ENCODE results near the gene PTCHD4.
"Not testable (repeated sequence)": the region's sequence is repeated elsewhere in the genome, so short reads cannot be mapped to it uniquely, and the experiment has no call there.

The PTCHD4 gene

DNA sequence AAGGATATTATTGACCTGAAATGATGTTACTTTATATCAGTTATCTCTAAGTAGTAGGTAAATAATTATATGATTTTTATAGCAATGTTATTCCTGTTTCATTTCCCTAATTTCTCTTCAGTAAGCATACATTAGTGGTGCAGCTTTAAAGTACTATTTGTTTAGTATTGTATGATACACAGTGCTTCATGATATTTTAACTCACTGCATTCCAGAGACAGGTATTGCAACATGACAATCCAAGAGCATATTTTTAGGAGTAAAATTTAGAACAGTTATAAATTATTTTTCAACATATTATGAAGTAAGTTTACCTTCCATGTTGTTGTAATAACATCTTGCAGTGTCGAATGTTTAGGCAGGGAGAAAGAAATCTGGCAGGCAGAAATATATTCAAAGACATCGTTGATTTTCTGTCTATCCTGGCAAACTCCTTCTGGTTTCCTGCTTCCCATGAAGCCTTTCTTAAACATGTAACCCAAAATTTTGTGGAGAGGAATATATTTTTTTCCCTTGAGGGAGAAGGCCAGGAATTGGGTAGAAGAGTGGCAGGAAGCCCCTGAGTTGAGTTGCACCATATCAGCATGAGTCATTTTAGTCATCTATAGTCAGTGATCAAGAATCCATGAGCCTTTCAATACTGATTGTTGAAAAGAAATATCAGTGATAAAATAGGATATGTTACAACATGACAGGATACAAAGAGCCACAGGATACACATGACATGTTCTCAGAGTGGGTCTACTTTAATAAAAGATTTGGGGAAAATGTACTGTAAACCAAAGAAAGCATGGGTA is 29.0 kb upstream of the PTCHD4 start:
- DNase-seq (ENCODE audit: low spot score) = no peak
- TF ChIP-seq, protein P1, sequence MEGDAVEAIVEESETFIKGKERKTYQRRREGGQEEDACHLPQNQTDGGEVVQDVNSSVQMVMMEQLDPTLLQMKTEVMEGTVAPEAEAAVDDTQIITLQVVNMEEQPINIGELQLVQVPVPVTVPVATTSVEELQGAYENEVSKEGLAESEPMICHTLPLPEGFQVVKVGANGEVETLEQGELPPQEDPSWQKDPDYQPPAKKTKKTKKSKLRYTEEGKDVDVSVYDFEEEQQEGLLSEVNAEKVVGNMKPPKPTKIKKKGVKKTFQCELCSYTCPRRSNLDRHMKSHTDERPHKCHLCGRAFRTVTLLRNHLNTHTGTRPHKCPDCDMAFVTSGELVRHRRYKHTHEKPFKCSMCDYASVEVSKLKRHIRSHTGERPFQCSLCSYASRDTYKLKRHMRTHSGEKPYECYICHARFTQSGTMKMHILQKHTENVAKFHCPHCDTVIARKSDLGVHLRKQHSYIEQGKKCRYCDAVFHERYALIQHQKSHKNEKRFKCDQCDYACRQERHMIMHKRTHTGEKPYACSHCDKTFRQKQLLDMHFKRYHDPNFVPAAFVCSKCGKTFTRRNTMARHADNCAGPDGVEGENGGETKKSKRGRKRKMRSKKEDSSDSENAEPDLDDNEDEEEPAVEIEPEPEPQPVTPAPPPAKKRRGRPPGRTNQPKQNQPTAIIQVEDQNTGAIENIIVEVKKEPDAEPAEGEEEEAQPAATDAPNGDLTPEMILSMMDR (IDR thresholded peaks at IDR 0.05; ENCODE audit: borderline replicate concordance, control extremely low read depth, extremely low read depth, insufficient read depth, missing control alignments) = no peak
- in situ Hi-C loops (cut with MboI; ENCODE audit: low sequenced_read_pairs, unreplicated experiment) = no loop called here

DNA sequence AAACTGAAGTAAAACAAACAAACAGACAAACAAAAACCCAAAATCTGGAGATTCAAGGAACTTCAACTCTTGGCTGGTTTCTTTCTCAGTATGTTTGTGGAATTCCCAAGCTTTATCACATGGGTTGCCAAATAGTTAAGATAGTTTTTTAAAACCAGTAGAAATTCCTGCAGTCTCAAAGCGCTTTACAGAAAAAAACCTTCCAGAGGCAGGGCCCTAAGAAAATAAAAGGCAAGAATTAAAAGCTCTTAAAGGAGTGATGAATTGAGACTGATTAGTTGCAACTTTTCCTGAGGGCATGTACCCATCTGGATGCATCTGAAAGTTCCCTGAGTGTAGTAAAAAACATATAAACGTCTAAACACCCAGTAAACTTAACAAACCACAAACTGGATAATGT is 25.9 kb upstream of the PTCHD4 start:
- in situ Hi-C loops (cut with MboI; ENCODE audit: low sequenced_read_pairs, unreplicated experiment) = no loop called here
- TF ChIP-seq, protein P1 (IDR thresholded peaks at IDR 0.05; ENCODE audit: borderline replicate concordance, control extremely low read depth, extremely low read depth, insufficient read depth, missing control alignments) = no peak
- no peak for DNase-seq (ENCODE audit: low spot score)

DNA sequence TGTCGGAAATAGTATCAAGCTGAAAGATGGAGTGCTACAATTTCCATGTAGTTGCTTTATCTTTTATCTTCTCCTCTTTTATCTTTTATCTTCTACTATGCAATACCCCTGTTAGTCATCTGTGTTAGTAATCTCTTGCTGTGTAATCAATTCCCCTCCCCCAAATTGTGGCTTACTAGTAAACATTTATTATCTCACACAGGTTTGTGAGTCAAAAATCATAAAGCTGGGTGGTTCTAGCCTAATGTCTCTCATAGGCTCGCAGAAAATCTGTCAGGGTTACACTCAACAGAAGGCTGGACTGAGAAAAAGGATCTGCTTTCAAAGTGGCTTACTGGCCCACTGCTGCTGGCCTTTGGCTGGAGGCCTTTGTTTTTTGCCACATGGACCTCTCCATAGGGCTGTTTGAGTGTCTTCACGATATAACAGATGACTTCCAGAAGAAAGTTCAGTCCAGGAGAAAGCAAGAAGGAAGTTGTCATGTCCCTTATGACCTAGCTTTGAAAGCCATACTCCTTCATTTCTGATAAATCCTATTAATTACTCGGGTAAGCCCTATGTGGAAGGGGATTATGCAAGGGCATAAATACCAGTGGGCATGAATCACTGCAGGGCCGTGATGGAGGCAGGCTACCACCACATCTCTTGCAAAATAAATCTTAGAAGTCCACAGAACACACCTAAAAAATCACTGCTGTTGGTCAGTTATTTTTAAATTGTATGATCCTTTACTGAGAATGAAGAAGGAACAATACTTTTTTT is 24.5 kb upstream of the PTCHD4 start:
- in situ Hi-C loops (cut with MboI; ENCODE audit: low sequenced_read_pairs, unreplicated experiment) = no loop called here
- TF ChIP-seq, protein P1 (IDR thresholded peaks at IDR 0.05; ENCODE audit: borderline replicate concordance, control extremely low read depth, extremely low read depth, insufficient read depth, missing control alignments) = no peak
- DNase-seq (ENCODE audit: low spot score) = no peak

DNA sequence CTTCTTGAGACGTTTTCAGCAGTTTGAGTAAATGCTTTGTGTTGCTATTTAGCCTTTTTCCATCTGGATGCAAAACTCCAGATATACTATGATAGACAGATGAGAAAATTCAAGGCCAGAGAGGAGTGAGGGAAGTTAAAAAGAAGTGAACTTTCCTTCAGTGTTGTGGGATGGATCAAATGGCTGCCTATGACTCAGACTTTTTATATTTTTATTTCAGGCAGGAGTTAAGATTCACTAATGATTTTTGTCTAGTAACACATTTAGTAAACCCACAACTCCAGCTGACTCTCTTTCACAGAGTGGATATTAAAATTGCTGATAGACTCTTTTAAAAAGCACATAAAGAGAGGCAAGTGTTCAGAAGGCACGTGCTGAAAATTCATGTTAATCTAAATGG is 23.2 kb upstream of the PTCHD4 start:
- no peak for DNase-seq (ENCODE audit: low spot score)
- TF ChIP-seq, protein P1 (IDR thresholded peaks at IDR 0.05; ENCODE audit: borderline replicate concordance, control extremely low read depth, extremely low read depth, insufficient read depth, missing control alignments) = no peak
- in situ Hi-C loops (cut with MboI; ENCODE audit: low sequenced_read_pairs, unreplicated experiment) = no loop called here

DNA sequence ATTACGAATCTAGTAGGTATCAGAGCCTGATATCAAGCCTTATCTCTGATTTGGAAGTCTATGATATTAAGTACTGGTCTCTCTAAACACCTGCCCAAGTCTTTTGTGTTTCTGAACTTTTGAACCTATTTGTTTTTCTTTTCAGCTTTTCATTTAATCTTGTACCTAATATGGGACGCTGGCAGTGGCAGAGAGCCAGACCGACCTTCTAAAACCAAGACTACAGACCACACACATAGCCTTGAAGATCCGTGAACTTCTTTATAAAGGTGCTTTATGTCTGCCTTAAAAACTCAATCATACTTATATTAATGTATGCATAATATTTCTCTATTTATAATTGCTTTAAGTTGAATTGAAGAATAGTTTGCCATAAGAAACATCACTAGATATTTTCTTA is 12.6 kb upstream of the PTCHD4 start:
- in situ Hi-C loops (cut with MboI; ENCODE audit: low sequenced_read_pairs, unreplicated experiment) = no loop called here

DNA sequence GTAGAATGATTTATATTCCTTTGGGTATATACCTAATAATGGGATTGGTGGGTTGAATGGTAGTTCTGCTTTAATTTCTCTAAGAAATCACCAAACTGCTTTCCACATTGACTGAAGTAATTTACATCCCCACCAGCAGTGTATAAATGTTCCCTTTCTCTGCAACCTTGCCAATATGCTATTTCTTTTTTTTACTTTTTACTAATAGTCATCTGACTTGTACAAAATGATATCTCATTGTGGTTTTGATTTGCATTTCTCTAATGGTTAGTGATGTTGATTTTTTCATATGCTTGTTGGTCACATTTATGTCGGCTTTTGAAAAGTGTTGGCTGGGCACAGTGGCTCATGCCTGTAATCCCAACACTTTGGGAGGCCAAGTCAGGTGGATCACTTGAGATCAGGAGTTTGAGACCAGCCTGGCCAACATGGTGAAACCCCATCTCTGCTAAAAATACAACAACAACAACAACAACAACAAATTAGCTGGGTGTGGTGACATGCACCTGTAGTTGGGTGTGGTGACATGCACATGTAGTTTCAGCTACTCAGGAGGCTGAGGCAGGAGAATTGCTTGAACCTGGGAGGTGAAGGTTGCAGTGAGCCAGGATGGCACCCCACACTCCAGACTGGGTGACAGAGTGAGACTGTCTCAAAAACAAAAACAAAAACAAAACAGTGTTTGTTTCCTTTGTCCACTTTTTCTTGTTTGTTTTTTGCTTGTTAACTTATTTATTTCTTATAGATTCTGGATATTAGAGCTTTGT is 11.2 kb upstream of the PTCHD4 start:
- DNase-seq (ENCODE audit: low spot score); in situ Hi-C loops (cut with MboI; ENCODE audit: low sequenced_read_pairs, unreplicated experiment): not testable (repeated sequence)

More for the DNA sequence above, 12.6 kb upstream of the PTCHD4 start:
- TF ChIP-seq, protein P1 (IDR thresholded peaks at IDR 0.05; ENCODE audit: borderline replicate concordance, control extremely low read depth, extremely low read depth, insufficient read depth, missing control alignments) = no peak
- DNase-seq (ENCODE audit: low spot score) = no peak
